Activated CD4-positive, alpha-beta T cell treated with anti-CD3 and anti-CD28 coated beads, Interleukin-2, amount 50 U/mL, for 24 hours (primary cell): ENCODE data around the gene MTMR4.
"Not testable (repeated sequence)": the region's sequence is repeated elsewhere in the genome, so short reads cannot be mapped to it uniquely, and the experiment has no call there.

ENCODE experiments used
- DNase-seq, 2 donors: peaks; one replicate each; pipeline ENCODE4 v3.0.0-alpha.2; 2020; ENCODE audit warnings: low read depth in 1 of 2, low spot score in 1 of 2

The MTMR4 gene

GRCh38 chr17:58527306-58527705 is 12.9 kb upstream of the MTMR4 start:
- DNase-seq: no peak

GRCh38 chr17:58525239-58525638 is 10.8 kb upstream of the MTMR4 start:
- DNase-seq: no peak

GRCh38 chr17:58521680-58522079 is 7.2 kb upstream of the MTMR4 start:
- DNase-seq: no peak

- no peak for DNase-seq
Observed at GRCh38 chr17:58520843-58521430, 6.5 kb upstream of the MTMR4 start.

GRCh38 chr17:58517928-58518609 is 3.6 kb upstream of the MTMR4 start:
- DNase-seq: peak; percentile 95 to 100

GRCh38 chr17:58517378-58517927 is 3.0 kb upstream of the MTMR4 start:
- no peak for DNase-seq

GRCh38 chr17:58516644-58517377 is 2.4 kb upstream of the MTMR4 start:
- no peak for DNase-seq

GRCh38 chr17:58515286-58515685 is 848 bp upstream of the MTMR4 start:
- no peak for DNase-seq

- no peak for DNase-seq
Observed at GRCh38 chr17:58514770-58515157, 326 bp upstream of the MTMR4 start.

- DNase-seq: no peak
Observed at GRCh38 chr17:58513267-58513964, 1.0 kb downstream of the MTMR4 start.

- DNase-seq: no peak
Observed at GRCh38 chr17:58510075-58510474, 4.4 kb downstream of the MTMR4 start.

GRCh38 chr17:58508341-58509067 is 5.9 kb downstream of the MTMR4 start:
- DNase-seq: no peak

GRCh38 chr17:58507123-58507634 is 7.3 kb downstream of the MTMR4 start:
- no peak for DNase-seq

- no peak for DNase-seq
Observed at GRCh38 chr17:58506354-58507080, 7.9 kb downstream of the MTMR4 start.

GRCh38 chr17:58504826-58505351 is 9.5 kb downstream of the MTMR4 start:
- no peak for DNase-seq

- no peak for DNase-seq
Observed at GRCh38 chr17:58503866-58504265, 10.6 kb downstream of the MTMR4 start.

GRCh38 chr17:58503134-58503533 is 11.3 kb downstream of the MTMR4 start:
- DNase-seq: not testable (repeated sequence)

GRCh38 chr17:58501451-58501850 is 13.0 kb downstream of the MTMR4 start:
- DNase-seq: no peak

- no peak for DNase-seq
Observed at GRCh38 chr17:58498177-58498828, 16.1 kb downstream of the MTMR4 start.
